Stimulated activated CD8-positive, alpha-beta memory T cell treated with anti-CD3 and anti-CD28 coated beads, Interleukin-12 subunit alpha, Interleukin-12 subunit beta, amount 100 ng/mL, for 4 hours (primary cell): Measurements from ENCODE around the gene DSG2.
"Not testable (repeated sequence)": the region's sequence is repeated elsewhere in the genome, so short reads cannot be mapped to it uniquely, and the experiment has no call there.

Experiments used
- DNase-seq: peaks from one replicate; pipeline ENCODE4 v3.0.0-alpha.2; 2020; ENCODE audit warnings: low read depth

The DSG2 gene

GRCh38 chr18:31500051-31500688 lies 2.2 kb downstream of the DSG2 start:
- no peak for DNase-seq

GRCh38 chr18:31503011-31503410 lies 5.0 kb downstream of the DSG2 start:
- no peak for DNase-seq

- DNase-seq: no peak
These were observed 6.6 kb downstream of the DSG2 start for GRCh38 chr18:31504455-31505147.

DNA sequence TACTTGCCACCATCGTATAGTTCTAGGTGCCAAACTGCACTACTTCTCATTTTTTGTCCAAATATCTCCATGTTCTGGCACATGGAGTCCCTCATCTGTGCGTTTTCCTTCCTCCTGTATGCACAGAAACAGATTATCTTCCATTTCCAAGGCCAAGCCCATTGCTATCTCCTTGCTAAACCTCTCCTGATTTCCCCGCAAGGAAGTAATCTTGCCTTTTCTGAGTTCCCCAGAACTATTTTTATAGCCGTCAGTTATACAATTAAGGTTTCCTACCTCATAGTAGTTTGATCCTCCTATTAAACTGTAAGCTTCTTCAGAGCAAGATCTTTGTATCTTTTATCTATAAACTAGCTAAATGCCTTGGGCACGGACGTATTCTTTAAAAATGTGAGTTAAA lies 7.2 kb downstream of the DSG2 start:
- no peak for DNase-seq

GRCh38 chr18:31506024-31506742 lies 8.2 kb downstream of the DSG2 start:
- DNase-seq: no peak

GRCh38 chr18:31507124-31507523 lies 9.1 kb downstream of the DSG2 start:
- not testable (repeated sequence) for DNase-seq

DNA sequence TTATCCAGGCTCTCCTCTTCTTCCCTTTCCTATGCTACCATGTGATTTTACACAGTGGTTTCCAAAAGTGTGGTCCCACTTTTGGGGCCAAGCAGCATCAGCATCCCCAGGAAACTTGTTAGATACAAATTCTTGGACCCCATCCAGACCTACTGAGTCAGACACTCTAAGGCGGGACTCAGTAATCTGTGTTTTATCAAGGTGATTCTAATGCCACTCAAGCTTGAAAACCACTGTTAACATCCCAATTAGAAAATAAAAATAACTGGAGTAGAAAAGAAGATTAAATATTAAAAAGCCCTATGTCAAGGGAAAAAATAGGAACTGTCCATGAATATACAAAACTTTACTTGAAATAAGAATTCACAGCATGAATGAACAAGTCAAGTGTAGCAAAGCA lies 10.8 kb downstream of the DSG2 start:
- no peak for DNase-seq

DNA sequence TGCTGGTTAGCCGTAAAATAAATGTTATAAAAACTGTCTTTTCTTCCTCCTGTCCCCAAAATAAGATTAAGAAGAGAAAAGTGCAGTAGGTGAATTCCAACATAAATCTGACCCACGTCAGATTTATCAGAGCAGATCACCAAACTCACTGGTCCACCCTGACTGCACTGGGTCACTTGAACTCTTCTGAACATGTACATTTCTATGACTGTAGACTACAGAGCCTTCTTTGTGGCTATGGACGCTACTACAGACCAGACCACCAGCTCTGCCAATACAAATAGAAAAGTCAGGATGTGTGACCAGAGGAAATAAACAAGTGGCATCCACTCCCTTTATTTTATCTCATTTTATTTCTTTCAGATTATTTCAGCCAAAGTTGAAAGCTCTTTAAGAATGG lies 11.6 kb downstream of the DSG2 start:
- DNase-seq: no peak

GRCh38 chr18:31510319-31510718 lies 12.3 kb downstream of the DSG2 start:
- DNase-seq: no peak

GRCh38 chr18:31511098-31511497 lies 13.1 kb downstream of the DSG2 start:
- DNase-seq: no peak

DNA sequence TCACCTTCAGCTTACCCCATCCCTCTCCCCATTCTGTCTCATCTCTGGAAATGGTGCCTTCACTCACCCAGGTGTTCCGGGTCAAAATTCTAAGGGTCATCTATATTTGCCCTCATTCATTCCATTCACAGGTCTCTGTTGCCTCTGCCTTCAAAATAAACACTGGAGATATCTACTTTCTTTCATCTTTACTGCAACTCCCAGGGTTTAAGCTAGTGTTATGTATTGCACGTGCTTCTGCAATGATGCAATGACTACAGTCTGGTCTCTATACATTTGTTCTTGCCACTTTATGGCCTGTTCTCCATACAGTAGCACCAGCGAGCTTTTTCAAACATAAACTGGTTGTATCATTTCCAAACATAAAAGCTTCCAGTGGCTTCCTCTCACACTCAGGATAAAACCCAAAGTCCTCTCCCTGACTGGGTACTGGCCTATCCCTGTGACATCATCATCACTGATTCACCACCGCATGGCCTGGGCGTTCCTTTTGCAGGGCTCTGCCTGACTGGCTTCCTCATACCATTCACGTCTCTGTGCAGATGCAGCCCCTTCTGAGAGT lies 14.3 kb downstream of the DSG2 start:
- no peak for DNase-seq

DNA sequence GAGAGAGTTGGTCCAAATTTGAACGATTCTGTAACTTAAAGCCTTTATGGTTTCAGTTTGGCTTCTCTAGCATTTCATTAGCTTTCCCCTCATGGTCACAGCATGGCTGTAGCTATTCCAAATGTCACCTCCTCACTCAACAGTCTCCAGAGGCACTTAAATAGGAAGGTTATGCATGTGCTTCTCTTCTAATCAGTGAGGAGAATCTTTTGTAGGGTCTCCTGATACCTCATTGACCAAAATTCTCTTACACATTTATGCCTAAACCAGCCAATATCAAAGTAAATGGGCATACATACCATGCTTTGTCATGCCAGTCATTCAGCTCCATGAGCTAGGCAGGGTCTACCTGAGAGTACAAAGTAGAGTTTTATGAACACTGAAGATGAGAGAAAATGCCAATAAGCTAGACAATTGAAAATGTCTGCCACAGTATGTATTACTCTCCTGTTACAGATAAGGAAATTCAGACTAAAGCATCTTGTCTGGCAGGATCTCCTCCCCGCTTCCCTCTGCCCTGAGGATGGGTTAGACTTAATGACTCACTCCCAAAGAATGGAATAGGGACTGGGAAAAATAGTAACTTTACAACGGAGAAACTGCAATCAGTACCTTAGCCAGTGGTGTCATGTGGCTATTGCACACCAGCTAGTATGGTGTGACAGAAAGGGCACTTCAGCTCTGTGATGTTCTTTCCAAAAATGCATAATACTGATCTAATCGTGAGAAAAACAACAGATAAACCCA lies 15.4 kb downstream of the DSG2 start:
- no peak for DNase-seq

DNA sequence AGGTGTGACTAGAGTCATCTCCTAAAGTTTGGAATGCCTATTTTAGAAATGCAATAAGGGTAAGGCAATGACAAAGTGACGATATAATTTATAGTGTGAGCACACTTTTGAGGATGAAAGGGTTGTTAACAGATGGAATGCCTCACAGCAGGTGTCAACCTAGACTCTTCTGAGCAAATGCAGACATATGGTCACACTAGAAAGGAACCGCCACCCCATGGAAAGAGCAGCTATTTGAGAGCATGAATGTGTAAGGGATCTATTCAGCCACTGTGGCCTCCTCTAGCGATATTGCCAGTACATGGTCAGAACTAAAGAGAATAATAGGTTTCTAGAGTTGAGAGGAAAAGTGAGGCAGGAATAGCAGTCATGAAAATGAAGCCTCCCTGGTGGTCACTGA lies 18.5 kb downstream of the DSG2 start:
- DNase-seq: no peak

DNA sequence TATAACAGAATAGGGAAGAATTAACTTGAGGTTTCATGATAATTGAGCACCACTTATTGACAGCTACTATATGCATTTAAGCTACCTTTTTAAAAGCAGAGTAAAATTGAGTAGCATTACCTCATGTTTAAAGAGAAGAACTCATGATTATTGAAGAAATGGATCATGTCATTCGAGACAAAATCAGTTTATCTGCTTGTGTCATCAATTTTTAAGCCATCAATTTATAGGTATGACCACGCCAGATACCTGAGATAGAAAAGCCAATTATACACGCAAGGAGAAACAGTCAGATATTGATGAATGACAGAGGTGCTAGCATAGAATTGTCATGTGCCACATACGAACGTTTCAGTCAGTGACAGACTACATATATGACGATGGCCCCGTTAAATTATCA lies 28.4 kb downstream of the DSG2 start:
- DNase-seq: no peak

DNA sequence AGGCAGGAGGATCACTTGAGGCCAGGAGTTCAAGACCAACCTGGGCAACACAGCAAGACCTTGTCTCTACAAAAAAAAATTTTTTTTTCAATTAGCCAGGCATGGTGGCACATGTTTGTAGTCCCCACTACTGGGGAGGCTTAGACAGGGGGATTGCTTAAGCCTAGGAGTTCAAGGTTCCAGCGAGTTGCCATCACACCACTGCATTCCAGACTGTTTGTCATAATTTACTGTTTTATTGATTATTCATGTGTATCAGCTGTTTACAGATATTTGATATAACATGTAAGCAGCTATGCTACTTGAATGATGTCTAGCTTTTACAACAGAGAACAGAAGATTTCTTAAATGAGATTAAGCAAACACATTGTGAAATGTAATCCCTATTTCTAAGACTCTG lies 35.3 kb downstream of the DSG2 start:
- DNase-seq: no peak

GRCh38 chr18:31538837-31539236 lies 40.9 kb downstream of the DSG2 start:
- no peak for DNase-seq

DNA sequence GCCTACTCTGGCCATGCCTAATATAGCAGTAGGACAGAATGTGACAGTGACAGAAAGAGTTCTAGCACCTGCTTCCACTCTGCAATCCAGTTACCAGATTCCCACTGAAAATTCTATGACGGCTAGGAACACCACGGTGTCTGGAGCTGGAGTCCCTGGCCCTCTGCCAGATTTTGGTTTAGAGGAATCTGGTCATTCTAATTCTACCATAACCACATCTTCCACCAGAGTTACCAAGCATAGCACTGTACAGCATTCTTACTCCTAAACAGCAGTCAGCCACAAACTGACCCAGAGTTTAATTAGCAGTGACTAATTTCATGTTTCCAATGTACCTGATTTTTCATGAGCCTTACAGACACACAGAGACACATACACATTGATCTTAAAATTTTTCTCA lies 48.5 kb downstream of the DSG2 start:
- no peak for DNase-seq

DNA sequence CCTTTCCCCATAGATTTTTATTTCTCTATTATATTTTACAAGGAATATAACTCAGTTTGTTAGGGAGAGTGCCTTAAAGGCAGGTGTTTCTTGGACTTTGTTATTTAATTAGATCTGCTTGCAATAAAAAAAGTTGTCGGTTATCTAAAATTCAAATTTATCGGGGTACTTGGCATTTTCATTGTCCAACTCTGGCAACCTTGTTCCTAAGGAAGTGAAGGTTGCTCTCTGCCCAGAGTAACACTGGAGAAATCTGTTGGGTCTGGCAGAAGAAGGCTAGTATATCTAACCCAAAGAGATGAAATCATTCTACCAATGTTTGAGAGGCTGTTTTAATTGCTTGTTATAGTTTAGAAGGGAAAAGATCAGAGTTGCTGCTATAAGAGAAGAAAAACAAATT lies 50.9 kb downstream of the DSG2 start:
- DNase-seq: no peak

DNA sequence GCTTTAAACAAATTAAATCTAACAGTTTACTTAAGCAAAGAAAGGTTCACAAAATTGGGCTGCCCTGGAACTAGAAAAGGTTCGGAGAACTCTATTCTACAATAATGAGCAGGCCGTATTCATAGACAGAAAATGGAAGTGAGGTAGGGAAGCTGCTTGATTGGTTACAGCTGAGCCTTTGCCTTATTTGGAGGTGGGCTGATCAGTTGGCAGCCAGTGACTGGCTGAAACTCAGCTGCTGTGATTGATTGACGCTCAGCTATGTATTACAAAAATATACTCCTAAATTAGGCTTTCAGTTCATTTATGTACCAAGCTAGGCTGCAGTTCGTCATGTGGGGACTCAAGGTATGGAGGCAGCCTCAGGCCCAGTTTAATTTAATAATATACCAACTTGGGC lies 51.4 kb downstream of the DSG2 start:
- DNase-seq: no peak

GRCh38 chr18:31551883-31552282 lies 53.9 kb downstream of the DSG2 start:
- DNase-seq: no peak

- no peak for DNase-seq
These were observed 55.8 kb downstream of the DSG2 start for GRCh38 chr18:31553800-31554199.

DNA sequence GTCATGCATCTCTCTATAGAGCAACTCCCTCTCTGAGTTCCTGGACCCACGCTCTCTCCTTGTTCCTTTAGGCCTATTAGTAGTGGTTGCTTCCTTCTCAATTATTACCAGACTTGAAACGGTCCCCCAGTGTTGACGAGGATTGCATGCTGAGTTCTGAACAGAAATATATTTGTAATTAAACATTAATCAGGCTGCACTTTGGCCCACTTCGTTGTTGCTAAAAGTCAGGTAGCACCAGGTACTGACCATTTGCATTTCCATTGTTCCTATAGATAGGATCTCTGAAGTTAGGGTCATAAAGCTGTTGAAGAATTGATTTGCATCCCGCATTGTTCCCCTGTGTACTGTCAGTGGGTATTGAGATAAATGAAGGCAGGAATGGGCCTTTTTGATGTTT lies 56.8 kb downstream of the DSG2 start:
- no peak for DNase-seq
